Erythroblast (primary cell): ENCODE results near the gene BDKRB1.

ENCODE experiments used
- DNase-seq, 2 experiments: peaks; one replicate each; lab custom pipeline; 2025; lab: John Stamatoyannopoulos, UW
- GATA1 ChIP-seq: IDR thresholded peaks from 2 replicates; pipeline ENCODE4 v1.6.1; 2011; ENCODE audit warnings: low read depth, mild to moderate bottlenecking, control low read depth, low read length, moderate library complexity
- POLR2A ChIP-seq: IDR thresholded peaks from 2 replicates; pipeline ENCODE4 v1.6.1; 2011; ENCODE audit warnings: mild to moderate bottlenecking, low read length

Gene BDKRB1

DNA sequence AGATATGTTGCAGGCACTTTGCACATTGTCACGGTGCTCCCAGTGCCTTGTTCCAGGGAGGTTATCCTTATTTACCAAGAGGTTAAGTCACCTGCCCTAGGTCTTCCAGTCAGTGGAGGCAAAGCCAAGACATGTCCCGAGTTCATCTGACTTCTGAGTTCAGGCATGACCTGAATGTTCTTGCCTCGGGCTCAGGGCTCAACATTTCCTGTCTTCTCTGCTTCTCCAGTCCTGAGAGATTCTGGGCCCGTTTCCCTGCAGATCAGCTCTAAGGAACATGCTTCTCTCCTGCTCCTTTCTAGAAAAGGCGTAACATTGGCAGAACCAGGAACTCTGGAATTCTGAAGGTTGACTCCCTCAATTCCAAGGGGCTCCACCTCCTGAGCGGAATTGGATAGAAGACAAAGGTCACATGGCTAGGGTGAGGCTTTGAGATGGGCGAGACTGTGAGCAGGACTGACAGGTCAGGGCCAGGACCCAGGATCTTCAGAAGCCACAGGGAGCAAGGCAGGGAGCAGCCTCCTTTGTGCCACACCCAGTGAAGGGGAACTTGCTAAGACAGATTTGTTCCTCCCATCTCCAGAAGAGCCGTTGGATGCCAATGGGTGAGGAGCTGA, 31.4 kb upstream of the BDKRB1 start:
- DNase-seq, result no peak
- TF ChIP-seq GATA1 (no peak), POLR2A (no peak)

DNA sequence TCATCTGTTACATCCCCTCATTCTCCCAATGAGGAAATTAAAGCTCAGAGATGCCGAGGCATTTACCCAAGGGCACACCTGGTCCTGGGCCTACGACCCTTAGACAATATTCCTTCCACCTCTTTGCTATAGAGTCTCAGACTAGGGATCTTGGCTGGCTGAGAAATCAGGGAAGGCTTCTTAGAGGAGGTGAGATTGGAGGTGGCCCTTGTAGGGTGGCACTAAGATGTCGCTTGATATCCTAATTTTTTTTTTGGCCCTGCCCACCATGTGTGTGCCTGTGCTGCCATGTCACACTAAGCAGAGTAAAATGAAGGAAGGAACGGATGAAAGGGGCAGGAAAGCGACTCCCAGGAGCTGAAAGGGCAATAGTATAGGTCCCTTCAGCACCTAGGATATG, 30.8 kb upstream of the BDKRB1 start:
- DNase-seq, result no peak
- TF ChIP-seq GATA1, result no peak
- TF ChIP-seq POLR2A, result no peak

DNA sequence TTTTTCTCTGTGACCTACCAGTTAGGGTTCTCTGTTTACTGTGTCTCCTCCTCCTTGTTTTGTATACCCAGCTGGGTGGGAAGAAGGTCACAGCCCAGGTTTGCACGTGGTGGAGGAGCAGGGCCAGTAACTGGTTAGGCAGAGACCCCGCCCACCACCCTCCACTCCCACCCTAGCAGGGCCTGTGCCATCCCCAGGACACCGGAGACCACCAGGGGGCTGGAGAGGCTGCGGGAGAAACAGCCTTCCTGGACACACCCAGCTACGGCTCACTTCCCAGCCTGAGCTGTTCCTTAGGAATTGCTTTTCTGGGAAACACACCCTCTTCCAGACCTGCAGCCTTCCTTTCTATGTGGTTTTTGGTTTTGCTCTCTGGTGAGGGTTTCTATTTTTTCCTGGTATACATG, 30.3 kb upstream of the BDKRB1 start:
- DNase-seq, result no peak
- no peak for TF ChIP-seq GATA1
- no peak for TF ChIP-seq POLR2A

DNA sequence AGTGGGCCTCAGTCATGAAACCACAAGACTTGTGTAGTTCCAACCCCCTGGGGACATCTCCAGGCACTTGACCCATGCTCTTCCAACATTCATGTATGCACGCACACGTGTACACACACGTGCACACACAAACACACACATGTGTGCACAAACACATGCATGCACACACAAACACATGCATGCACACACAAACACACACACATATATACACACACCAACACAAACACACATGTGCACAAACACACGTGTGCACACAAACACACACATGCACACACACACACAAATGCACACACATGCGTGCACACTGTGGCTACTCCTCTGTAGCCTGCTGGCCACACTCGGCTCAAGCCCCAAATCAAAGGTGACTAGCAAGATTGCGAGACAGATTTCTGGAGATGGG, 28.6 kb upstream of the BDKRB1 start:
- DNase-seq, result no peak
- TF ChIP-seq POLR2A (no peak), GATA1 (no peak)

GRCh38 chr14:96229315-96229714, 26.7 kb upstream of the BDKRB1 start:
- no peak for DNase-seq
- TF ChIP-seq GATA1, result no peak

GRCh38 chr14:96231056-96231455, 25.0 kb upstream of the BDKRB1 start:
- DNase-seq, result no peak
- TF ChIP-seq POLR2A, result no peak
- no peak for TF ChIP-seq GATA1

DNA sequence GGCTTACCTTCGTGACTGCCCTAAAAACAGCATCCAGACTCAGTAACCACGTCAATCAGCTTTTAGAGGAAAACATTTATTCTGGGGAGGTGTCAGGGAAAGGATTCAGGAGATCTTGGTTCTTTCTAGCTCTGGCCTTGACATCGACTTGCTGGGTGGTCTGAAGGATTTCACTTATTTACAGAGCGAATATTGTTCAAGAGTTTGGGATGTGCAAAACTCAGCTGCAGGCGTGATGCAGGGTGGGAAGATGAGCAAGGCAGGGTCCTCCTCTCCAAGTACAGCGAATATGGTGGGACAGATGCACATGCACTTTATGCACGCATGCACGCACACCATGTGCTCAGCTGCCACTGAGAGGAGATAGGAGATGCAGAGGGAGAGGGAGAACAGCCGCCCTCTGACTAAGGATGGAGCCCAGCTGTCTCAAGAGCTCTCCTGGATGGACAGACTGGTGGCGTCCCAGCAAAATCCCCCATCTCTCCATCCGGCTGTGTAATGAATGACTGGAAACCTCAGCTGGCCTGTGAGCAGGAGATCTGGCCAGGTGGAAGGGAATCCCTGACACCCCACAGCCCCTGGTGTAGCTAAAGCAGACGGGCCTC, 24.4 kb upstream of the BDKRB1 start:
- TF ChIP-seq POLR2A, result no peak
- TF ChIP-seq GATA1, result no peak
- no peak for DNase-seq

GRCh38 chr14:96232506-96232905, 23.5 kb upstream of the BDKRB1 start:
- TF ChIP-seq POLR2A, result no peak
- no peak for TF ChIP-seq GATA1
- no peak for DNase-seq

GRCh38 chr14:96233661-96234060, 22.3 kb upstream of the BDKRB1 start:
- no peak for TF ChIP-seq POLR2A
- no peak for TF ChIP-seq GATA1
- no peak for DNase-seq

- TF ChIP-seq GATA1 (no peak), POLR2A (no peak)
- no peak for DNase-seq
Measured at GRCh38 chr14:96235426-96235825, 20.6 kb upstream of the BDKRB1 start.

- DNase-seq, result no peak
- TF ChIP-seq POLR2A (no peak), GATA1 (no peak)
Measured at GRCh38 chr14:96237641-96238040, 18.4 kb upstream of the BDKRB1 start.

- DNase-seq, result no peak
- TF ChIP-seq POLR2A, result no peak
- no peak for TF ChIP-seq GATA1
Measured at GRCh38 chr14:96238676-96239265, 17.2 kb upstream of the BDKRB1 start.

DNA sequence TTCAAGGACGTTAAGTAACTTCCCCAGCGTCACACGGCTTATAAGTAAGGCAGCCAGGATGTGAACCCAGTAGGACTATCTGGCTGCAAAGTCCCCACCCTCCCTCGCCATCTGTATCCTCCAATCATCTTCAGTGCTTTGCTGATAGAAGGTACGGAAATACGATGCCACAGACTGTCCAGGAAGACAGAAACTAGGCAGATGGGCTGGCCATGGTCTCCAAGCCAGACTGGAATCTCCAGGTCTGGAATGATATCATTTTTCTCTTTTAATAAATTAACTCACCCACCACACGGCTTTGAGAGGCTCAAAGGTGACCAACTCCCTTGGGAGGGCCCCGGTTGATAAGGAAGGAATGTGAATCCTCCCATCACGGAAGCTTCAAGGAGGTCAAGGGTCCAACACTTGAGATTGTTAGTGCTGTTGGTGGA, 16.3 kb upstream of the BDKRB1 start:
- TF ChIP-seq GATA1 (no peak), POLR2A (no peak)
- DNase-seq, result no peak

DNA sequence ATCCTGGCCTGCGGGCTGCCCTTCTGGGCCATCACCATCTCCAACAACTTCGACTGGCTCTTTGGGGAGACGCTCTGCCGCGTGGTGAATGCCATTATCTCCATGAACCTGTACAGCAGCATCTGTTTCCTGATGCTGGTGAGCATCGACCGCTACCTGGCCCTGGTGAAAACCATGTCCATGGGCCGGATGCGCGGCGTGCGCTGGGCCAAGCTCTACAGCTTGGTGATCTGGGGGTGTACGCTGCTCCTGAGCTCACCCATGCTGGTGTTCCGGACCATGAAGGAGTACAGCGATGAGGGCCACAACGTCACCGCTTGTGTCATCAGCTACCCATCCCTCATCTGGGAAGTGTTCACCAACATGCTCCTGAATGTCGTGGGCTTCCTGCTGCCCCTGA, 15.4 kb upstream of the BDKRB1 start:
- no peak for DNase-seq

More for the DNA sequence above, 15.4 kb upstream of the BDKRB1 start:
- no peak for TF ChIP-seq POLR2A
- no peak for TF ChIP-seq GATA1
